Hepatocyte (in vitro differentiated cells): ENCODE measurements around the gene CFAP91. TPM values are rescaled to one million over a fixed set of nuclear protein-coding genes. Genes with fewer than 3 reads are reported as not detected.

Experiments
- DNase-seq: peaks from one replicate; pipeline ENCODE4 v3.0.0-alpha.2; 2016; ENCODE audit warnings: low spot score
- H2AFZ ChIP-seq: fragments of 200-600 bp; sonication (generic); 2 replicates; pipeline ENCODE4 v1.6.0; 2016; ENCODE audit warnings: antibody characterized with exemption, mild to moderate bottlenecking
- H3K27ac ChIP-seq: fragments of 200-600 bp; sonication (generic); 2 replicates; pipeline ENCODE4 v1.5.1; 2016; ENCODE audit warnings: mild to moderate bottlenecking
- H3K27me3 ChIP-seq: fragments of 200-600 bp; sonication (generic); 2 replicates; pipeline ENCODE4 v1.6.1; 2016
- H3K36me3 ChIP-seq: fragments of 200-600 bp; sonication (generic); replicated peaks from 2 replicates; pipeline ENCODE4 v1.5.1; 2016; ENCODE audit warnings: low read depth; ENCODE audit not compliant: insufficient read depth
- H3K4me1 ChIP-seq: fragments of 200-600 bp; sonication (generic); 2 replicates; pipeline ENCODE4 v1.5.1; 2016; ENCODE audit warnings: mild to moderate bottlenecking, moderate library complexity; ENCODE audit not compliant: insufficient read depth
- H3K4me2 ChIP-seq: fragments of 200-600 bp; sonication (generic); 2 replicates; pipeline ENCODE4 v1.6.0; 2016
- H3K4me3 ChIP-seq: fragments of 200-600 bp; sonication (generic); 2 replicates; pipeline ENCODE4 v1.5.1; 2016; ENCODE audit warnings: mild to moderate bottlenecking
- H3K79me2 ChIP-seq: fragments of 200-600 bp; sonication (generic); 2 replicates; pipeline ENCODE4 v1.6.0; 2017; ENCODE audit warnings: mild to moderate bottlenecking
- H3K9me2 ChIP-seq: fragments of 200-600 bp; sonication (generic); replicated peaks from 2 replicates; pipeline ENCODE4 v1.6.0; 2017; ENCODE audit warnings: mild to moderate bottlenecking; ENCODE audit not compliant: insufficient read depth
- H3K9me3 ChIP-seq: fragments of 200-600 bp; sonication (generic); 2 replicates; pipeline ENCODE4 v1.5.1; 2016; ENCODE audit warnings: low read depth, mild to moderate bottlenecking
- H4K20me1 ChIP-seq: fragments of 200-600 bp; sonication (generic); 2 replicates; pipeline ENCODE4 v1.6.0; 2016; ENCODE audit warnings: mild to moderate bottlenecking; ENCODE audit not compliant: insufficient read depth, poor library complexity, severe bottlenecking
- EZH2 ChIP-seq: fragments of 200-600 bp; sonication (generic); IDR thresholded peaks from 2 replicates; pipeline ENCODE4 v1.6.1; 2016; ENCODE audit warnings: antibody characterized with exemption, mild to moderate bottlenecking, borderline replicate concordance
- EZH2phosphoT487 ChIP-seq: fragments of 200-600 bp; sonication (generic); IDR thresholded peaks from one replicate; pipeline ENCODE4 v1.6.1; 2018; ENCODE audit warnings: antibody characterized with exemption, mild to moderate bottlenecking, low read depth, moderate library complexity; ENCODE audit not compliant: unreplicated experiment, severe bottlenecking
- WGBS: methylation state at CpG from one replicate; pipeline ENCODE4 v1.1.6; 2016; ENCODE audit warnings: low lambda C conversion rate; ENCODE audit errors: missing lambda C conversion rate; 5-methylcytosine and 5-hydroxymethylcytosine counted together
- polyA plus RNA-seq: library from polyadenylated mRNA; unstranded; fragments of >200 nt; fragmentation: Nextera tagmentation; extraction: Ambion mirVana; gene quantifications from 2 replicates; pipeline ENCODE4 v1.2.1, GENCODE V29; 2016
- total RNA-seq: library from RNA; depleted of rRNA; stranded (reverse); fragments of >200 nt; gene quantifications from 2 replicates; pipeline ENCODE4 v1.2.3, GENCODE V29; 2014
- TF ChIP-seq, protein P1 (sequence below): fragments of 200-600 bp; sonication (generic); IDR thresholded peaks from 2 replicates; pipeline ENCODE4 v1.5.1; 2016; ENCODE audit warnings: antibody characterized with exemption, mild to moderate bottlenecking; ENCODE audit not compliant: poor library complexity

Gene CFAP91
- total and polyA plus RNA-seq, 2 experiments from 2014 or later: 1.4 TPM; not detected in 1

GRCh38 chr3:119746423-119746822 lies 43.6 kb downstream of the CFAP91 start:
- no peak for DNase-seq
- Histone ChIP-seq H3K27ac (no peak overlapping the region), H4K20me1 (no peaks in the 10 kb centered on the region), H3K79me2 (no peaks in the 10 kb centered on the region), H3K4me2 (no peak overlapping the region), H2AFZ (no peak overlapping the region), H3K4me1 (no peaks in the 10 kb centered on the region), H3K9me3 (no peaks in the 10 kb centered on the region), H3K9me2 (no peaks in the 10 kb centered on the region), H3K36me3 (no peaks in the 10 kb centered on the region), H3K27me3 (no peaks in the 10 kb centered on the region), H3K4me3 (no peak overlapping the region)
- 64% methylated on average over 3 of the region's 3 CpGs for WGBS
- TF ChIP-seq EZH2: no peak
- no peak for TF ChIP-seq EZH2phosphoT487
- TF ChIP-seq, protein P1, sequence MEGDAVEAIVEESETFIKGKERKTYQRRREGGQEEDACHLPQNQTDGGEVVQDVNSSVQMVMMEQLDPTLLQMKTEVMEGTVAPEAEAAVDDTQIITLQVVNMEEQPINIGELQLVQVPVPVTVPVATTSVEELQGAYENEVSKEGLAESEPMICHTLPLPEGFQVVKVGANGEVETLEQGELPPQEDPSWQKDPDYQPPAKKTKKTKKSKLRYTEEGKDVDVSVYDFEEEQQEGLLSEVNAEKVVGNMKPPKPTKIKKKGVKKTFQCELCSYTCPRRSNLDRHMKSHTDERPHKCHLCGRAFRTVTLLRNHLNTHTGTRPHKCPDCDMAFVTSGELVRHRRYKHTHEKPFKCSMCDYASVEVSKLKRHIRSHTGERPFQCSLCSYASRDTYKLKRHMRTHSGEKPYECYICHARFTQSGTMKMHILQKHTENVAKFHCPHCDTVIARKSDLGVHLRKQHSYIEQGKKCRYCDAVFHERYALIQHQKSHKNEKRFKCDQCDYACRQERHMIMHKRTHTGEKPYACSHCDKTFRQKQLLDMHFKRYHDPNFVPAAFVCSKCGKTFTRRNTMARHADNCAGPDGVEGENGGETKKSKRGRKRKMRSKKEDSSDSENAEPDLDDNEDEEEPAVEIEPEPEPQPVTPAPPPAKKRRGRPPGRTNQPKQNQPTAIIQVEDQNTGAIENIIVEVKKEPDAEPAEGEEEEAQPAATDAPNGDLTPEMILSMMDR: no peak

GRCh38 chr3:119747357-119747756 lies 44.5 kb downstream of the CFAP91 start:
- Histone ChIP-seq H4K20me1 (no peaks in the 10 kb centered on the region), H3K27me3 (no peaks in the 10 kb centered on the region), H3K9me2 (no peaks in the 10 kb centered on the region), H3K4me1 (no peaks in the 10 kb centered on the region), H3K4me2 (no peak overlapping the region), H3K79me2 (no peaks in the 10 kb centered on the region), H3K36me3 (no peaks in the 10 kb centered on the region), H3K4me3 (no peak overlapping the region), H3K9me3 (no peaks in the 10 kb centered on the region), H3K27ac (no peak overlapping the region), H2AFZ (no peak overlapping the region)
- no peak for DNase-seq
- 89% methylated on average over 4 of the region's 4 CpGs for WGBS
- TF ChIP-seq EZH2 (no peak), EZH2phosphoT487 (no peak)
- TF ChIP-seq, protein P1: no peak

DNA sequence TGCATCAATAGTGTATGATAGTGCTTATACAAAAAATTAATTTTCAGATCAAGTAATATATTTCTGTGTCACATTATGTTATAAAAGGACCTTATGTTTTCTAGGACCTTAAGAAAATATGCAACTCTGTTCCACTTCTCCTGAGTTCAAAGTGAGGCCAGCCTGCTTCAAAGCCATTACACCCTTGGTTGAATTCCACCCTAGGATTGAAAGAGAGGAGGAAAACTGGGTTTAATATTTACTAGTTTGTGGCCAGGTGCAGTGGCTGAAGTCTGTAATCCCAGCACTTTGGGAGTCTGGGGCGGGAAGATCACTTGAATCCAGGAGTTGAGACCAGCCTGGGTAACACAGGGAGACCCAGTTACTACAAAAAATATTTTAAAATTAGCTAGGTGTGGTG lies 46.2 kb downstream of the CFAP91 start:
- Histone ChIP-seq H3K27ac (no peak overlapping the region), H3K27me3 (no peaks in the 10 kb centered on the region), H3K4me2 (no peak overlapping the region), H3K9me2 (no peaks in the 10 kb centered on the region), H3K79me2 (no peaks in the 10 kb centered on the region), H3K4me3 (no peak overlapping the region), H4K20me1 (no peaks in the 10 kb centered on the region), H2AFZ (no peak overlapping the region), H3K4me1 (no peaks in the 10 kb centered on the region), H3K9me3 (no peaks in the 10 kb centered on the region), H3K36me3 (no peaks in the 10 kb centered on the region)
- TF ChIP-seq, protein P1: no peak
- TF ChIP-seq EZH2phosphoT487 (no peak), EZH2 (no peak)
- DNase-seq: no peak
- 86% methylated on average over 1 of the region's 1 CpG for WGBS

DNA sequence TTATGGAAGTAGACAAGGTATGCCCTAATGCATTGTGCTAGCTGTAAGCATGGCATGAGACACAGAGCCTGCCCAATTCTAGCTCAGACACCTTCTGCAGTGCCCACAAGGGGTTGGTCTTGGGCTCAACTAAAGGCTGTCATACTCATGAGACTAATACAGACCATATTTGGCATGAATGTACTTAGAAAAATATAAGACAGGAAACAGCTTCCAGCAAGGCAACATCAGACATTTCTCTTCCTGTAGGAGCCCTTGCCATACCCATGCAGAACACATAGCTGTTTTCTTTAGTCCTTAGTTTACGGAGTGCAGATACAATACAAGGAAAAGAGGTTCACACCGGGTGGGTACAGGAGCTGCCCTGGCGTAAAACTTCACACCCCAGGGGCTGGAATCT lies 48.6 kb downstream of the CFAP91 start:
- H3K4me2 ChIP-seq: no peak overlapping the region
- 85% methylated on average over 3 of the region's 3 CpGs for WGBS
- no peak overlapping the region for H3K27ac ChIP-seq
- no peaks in the 10 kb centered on the region for H3K9me2 ChIP-seq
- H3K79me2 ChIP-seq: no peaks in the 10 kb centered on the region
- DNase-seq: no peak
- no peaks in the 10 kb centered on the region for H3K36me3 ChIP-seq
- no peaks in the 10 kb centered on the region for H3K27me3 ChIP-seq
- TF ChIP-seq EZH2phosphoT487: no peak
- TF ChIP-seq EZH2: no peak
- TF ChIP-seq, protein P1: no peak
- no peaks in the 10 kb centered on the region for H3K9me3 ChIP-seq
- H3K4me3 ChIP-seq: no peak overlapping the region
- no peaks in the 10 kb centered on the region for H3K4me1 ChIP-seq
- H2AFZ ChIP-seq: no peak overlapping the region
- no peaks in the 10 kb centered on the region for H4K20me1 ChIP-seq
